Measurements from ENCODE around the gene HPCAL1.
A peak's percentile ranks its signal among the peaks of the same experiment; 100 is the strongest.

HPCAL1 gene

DNA sequence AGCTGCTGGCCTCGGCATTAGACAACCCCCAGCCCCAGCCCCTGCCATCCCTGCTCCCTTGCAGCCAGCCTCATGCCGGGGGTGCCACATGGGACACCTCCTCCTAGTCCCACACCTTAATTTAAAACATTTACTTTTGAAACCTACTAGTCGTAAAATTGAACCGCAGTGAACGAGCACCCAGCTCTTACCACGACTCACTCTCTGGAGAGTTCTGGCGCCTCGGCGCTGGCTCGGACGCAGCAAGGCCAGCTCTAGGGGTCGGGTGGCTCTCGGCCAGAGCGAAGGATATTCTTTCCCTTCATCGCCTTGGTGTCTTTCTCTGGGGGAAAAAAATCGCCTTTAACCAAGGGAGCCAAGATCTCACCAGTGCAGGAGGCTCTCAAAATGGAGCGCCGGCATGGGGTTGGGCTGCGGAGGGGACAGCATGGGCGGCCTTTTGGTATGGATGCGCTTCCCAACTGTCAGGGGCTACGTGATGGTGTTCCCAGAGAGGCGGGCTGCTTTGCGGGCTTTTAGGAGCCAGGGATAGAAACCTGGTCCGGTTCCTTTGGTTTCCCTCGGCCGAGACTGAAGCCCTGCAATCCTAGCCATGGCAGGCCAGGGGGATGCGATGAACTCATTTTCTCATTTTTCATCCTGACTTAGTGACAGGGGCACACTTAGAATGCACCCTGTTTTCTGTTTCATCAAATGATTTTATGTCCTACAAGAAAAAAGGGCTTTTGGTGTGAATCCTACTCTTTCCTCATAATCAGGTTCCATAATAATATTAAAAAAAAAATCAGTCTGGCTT, 2.0 kb downstream of the HPCAL1 start:
- no peak for DNase-seq

DNA sequence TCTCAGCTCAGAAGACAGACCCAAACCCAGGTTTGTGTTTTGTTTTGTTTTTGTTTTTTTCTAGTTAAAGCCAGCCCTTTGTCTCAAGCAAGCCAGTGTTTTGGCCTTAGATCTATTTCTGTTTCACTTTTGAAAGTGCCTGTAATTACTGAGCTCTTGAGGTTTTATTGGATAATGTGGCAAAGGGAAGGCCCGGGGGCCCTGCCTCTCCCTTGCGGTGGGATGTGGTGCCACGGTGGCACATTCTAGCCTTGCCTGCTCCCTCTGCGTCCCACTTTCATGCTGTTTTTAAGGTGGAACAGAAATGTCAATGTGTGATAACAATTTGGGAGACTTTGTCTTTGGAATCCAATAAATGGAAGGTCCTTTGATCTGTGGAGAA, 2.5 kb downstream of the HPCAL1 start:
- no peak for DNase-seq

DNA sequence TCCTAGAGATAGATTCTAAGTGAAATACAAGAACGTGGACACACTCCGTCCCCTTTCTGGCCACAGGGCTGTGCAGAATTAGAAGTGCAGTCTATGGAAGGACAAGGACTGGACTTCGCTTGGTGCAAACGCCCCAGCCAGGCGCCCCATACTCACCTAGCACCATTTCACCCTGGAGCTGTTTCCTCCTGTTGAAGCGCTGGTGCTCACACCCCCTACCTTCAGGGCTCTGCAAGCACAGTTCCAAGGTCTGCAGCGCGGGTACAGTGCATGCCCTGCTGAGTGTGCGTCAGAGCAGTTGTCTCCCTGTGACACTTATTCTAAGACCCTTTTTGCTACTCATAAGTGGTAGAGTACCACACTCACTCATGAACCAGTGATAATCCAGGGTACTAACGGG, 3.0 kb downstream of the HPCAL1 start:
- DNase-seq, result no peak

DNA sequence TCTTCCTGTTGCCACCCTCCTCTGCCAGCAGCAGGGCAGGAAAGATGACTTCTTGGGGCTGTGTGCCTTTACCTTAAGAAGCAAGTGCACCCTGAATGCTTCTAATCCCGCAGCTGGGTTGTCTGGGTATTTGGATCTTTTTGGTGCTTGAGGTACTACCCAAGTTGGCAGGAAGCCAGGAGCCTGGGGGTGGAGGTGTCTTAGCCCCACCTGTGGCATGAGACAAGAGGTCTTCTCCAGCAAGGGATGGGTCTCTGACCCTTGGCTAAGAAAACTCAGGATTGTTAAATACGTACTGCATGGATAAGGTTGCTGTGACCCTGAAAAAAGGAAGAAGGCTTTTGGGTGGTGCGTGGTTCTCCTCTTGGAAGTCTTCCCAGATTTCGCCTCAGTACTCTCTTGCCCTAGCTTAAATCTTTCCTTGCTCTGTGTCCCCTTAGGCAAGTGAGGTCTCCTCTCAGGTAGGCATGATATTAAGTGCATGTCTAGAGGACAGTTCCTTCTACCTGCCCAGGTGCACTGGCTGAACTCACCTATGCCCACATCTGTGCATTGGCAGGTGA, 4.3 kb downstream of the HPCAL1 start:
- no peak for DNase-seq

DNA sequence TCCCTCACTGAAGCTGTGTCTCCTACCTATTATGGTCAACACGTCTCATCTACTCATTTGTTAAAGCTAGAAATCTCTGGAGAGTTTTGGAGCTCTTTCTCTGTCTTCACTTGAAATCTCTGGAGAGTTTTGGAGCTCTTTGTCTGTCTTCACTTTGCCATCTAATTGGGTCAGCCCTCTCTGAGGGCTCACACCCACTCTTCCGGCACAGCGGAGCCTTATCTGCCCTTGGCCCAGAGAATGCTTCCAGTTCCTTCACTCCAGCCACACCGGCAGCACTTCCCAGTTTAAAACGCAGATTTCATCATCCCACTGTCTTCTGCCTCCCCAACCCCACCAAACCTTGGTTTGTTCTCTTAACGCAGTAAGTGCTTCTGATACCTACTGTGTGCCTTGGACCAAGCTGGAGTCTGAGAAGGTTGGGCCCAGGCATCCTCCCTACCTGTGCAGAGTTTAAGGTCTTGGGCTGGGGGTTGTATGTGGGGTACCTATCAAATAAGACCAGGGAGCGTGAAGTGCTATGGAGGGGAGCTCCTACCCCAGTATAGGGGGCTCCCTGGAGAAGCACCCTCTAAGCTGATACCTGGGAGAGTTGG, 5.0 kb downstream of the HPCAL1 start:
- no peak for DNase-seq

DNA sequence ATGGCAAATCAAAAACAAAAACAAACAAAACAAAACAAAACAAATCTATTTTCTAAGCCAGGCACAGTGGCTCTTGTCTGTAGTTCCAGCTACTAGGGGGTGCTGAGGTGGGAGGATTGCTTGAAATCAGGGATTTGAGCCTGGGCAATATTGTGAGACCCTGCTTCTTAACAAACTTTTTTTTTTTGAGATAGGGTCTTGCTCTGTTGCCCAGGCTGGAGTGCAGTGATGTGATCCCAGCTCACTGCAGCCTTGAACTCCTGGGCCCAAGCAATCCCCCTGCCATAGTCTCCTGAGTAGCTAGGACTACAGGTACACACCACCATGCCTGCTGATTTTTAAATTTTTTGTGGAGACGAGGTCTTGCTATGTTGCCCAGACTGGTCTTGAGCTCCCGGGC, 6.2 kb downstream of the HPCAL1 start:
- no peak for DNase-seq

DNA sequence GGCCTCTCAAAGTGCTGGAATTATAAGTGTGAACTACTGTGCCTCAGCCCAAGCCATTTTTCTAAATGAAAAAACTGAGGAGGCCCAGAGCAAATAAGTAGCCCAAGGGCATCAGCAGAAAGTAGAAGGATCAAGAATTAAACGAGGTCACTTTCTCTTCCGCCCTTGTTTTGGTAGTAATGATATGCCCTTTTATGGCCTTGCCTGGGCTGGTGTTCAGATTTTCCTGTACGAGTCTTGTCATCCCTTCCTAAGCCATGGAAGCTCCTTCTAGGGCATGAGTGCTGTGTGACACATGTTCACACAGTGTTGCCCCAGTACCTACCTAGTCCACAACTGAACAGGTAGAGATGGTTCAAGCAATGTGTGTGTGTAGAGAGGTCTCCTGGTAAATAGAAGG, 6.6 kb downstream of the HPCAL1 start:
- no peak for DNase-seq

DNA sequence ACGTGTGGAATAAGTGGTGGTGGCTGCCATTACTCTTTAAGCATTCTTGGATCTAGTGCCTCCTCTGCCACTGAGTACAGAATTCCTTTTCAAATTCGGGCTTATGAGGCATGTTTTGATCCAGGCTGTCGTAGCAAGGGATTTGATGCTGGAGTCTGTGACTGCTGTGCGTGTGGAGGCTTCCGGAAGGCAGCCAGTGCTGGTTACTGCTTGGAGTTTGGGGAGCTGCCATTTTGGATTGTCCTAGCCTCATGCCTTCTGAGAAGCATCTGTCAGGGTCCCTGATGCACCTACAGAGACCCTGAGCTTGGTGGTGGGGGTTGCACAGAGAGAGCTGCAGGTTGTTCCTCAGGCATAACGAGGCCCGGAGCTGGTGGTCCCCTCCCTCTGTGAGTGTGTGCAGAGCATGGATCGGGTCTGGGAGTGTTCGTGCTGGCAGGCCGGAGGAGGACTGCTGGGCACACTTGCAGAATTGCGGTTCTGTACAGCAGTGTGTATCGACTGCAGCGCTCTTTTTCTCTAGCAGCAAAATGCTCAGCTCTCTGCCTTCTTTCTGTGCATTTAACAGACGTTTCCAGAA, 7.7 kb downstream of the HPCAL1 start:
- no peak for DNase-seq

DNA sequence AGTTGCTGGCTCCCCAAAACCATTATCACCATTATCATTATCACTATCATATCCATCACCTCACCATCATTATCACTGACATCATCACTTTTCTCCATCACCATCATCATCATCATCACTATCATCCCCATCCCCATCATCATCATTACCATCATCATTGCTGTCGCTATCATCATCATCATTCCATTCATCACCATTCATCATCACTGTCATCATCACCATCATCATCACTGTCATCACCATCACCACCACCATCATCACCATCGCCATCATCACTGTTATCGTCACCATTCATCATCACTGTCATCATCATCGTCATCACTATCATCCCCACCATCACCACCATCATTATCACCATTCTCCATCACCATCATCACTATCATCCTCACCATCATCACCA, 9.0 kb downstream of the HPCAL1 start:
- DNase-seq, result no peak

DNA sequence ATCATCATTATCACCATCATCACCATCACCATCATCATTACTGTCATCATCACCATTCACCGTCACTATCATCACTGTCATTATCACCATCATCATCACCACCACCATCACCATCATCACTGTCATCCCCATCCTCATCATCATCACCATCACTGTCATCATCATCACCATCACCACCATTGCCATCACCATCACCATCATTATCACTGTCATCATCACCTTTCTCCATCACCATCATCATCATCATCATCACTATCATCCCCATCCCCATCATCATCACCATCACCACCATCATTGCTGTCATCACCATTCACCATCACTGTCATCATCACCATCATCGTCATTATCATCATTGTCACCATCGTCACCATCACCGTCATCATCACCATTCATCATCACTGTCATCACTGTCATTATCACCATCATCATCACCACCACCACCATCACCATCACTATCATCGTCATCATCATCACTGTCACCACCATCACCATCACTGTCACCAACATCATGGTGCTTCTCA, 9.8 kb downstream of the HPCAL1 start:
- no peak for DNase-seq

DNA sequence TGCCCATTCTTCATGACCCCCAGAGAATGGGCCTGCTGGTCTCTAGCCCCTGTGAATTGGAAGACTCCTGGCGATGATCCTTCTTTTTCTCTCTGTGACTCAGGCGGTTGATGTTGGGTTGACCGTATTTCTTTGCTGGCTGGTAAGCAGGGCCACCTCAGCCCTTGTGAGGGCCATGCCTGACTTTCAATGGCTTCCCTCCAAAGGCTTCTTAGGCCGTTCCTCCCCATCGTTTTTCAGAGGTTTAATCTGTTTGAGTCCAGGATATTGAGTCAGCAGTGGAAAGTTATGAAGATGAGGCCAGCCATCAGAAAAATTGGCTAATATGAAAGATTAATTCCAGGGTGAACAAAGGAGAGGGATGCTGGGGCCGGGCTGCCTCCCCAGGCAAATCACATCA, 13.6 kb downstream of the HPCAL1 start:
- DNase-seq, result no peak

DNA sequence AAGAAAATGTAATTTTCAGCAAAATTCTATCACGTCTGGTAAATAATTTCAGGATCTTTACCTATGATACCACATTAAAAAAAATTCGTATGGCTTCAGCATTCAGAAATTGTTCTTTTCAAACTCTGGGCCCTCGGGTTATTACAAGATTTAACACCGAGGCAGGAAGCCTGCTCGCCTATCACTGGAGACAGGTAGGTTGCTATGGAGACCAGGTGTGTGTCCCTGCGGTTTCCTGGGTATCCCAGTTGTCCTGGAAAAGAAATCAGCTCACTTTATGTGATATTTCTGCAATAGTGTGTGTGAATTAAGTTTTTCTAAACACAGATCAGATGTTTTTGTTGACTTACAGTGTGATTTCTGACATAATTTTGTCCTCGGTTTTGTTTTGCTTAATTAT, 14.2 kb downstream of the HPCAL1 start:
- no peak for DNase-seq

DNA sequence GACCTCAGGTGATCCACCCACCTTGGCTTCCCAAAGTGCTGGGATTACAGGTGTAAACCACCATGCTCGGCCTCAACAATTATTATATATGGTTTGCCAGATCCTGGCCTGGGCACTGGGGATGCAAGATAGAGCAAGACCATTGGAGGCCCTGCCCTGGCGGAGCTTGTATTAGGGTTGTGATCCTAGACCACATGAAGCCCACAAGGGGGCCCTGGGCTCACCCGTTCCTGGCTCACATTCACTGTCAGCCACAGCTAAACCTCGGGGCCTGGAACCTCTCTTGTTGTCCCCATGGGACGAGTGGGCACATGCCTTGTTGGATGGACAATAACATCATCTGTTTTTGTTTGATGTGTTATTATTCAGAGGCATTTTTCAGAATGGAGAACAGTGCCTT, 14.9 kb downstream of the HPCAL1 start:
- no peak for DNase-seq

DNA sequence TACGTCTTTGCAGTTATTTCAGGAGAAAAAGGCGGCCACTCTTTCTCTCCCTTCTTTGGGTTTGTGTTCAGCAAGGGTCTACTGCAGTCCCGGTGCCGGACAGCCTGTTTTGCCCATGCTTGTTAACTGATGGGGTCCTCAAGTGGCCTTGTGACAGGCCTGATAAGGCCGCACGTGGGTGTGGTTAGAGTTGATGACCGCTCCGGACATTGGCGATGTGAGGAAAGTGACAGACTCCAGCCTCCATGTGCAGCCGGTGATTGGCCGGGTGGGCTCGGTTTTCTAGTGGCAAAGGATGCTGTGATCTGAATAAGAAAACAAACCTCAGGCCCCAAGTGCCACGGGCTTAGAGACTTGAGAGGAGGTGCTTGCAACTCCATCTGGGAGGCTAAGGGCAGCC, 15.6 kb downstream of the HPCAL1 start:
- no peak for DNase-seq

DNA sequence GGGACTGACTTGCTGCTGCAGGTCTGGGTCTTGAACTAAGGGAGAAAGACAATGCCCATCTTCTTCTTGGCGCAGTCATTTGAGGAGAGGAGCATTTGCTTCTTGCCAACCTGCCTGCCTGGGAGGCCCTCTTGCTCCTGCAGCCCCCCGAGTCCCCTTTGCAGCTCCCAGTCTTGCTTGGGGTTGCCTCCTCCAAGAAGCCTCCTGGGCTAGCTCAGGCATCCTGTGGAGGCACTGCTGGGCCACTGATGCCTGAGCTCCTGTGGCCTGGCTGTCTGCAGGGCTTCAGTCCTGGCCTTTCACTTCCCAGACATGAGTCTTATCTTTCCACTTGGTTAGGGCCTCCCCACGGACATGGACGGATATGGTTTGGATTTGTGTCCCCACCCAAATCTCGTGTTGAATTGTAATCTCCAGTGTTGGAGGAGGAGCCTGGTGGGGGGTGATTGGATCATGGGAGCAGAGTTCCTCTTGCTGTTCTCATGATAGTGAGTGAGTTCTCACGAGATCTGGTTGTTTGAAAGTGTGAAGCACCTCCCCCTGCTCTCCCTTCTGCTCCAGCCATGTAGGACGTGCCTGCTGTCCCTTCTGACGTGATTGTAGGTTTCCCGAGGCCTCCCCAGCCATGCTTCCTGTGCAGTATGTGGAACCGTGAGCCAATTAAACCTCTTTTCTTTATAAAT, 17.3 kb downstream of the HPCAL1 start:
- DNase-seq, result no peak

DNA sequence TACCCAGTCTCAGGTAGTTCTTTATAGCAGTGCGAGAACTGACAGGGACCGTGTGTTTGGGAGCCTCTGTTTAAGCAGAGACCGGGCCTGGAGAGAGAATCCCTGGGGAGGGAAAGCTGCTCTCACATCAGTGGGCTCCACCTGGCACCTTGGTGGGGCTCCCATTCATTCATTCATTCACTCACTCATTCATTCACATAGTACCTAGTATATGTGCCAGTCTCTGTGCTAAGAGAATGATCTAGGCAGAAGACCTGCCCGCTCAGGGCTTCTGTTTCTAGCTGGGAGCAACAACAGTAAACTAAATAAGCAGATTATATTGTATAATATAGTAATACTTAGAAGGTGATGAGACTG, 17.8 kb downstream of the HPCAL1 start:
- no peak for DNase-seq

DNA sequence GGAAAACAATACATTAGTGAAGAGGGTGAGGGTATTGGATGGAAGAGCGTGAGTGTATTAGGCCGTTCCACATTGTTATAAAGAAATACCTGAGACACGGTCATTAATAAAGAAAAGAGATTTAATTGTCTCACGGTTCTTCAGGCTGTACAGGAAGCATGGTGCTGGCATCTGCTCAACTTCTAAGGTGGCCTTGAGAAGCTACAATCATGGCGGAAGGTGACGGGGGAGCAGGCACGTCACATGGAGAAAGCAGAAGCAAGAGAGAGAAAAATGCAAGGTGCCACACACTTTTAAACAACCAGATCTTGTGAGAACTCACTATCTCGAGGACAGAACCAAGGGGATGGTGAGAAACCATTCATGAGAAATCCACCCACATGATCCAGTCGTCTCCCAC, 18.2 kb downstream of the HPCAL1 start:
- no peak for DNase-seq

DNA sequence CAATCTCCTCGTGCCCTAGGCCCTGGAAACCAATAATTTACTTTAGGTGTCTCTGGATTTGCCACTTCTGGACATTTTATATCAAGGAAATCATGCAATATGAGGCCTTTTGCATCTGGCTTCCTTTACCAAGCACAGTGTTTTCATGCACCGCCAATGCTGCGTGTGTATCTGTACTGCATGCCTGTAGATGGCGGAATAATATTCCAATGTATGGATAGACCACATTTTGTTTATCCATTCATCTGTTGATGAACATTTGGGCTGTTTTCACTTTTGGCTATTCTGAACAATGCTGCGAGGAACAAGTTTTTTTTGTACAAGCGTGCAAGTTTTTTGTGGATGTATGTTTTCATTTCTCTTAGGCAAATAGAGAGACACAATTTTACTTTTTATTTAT, 18.9 kb downstream of the HPCAL1 start:
- no peak for DNase-seq

DNA sequence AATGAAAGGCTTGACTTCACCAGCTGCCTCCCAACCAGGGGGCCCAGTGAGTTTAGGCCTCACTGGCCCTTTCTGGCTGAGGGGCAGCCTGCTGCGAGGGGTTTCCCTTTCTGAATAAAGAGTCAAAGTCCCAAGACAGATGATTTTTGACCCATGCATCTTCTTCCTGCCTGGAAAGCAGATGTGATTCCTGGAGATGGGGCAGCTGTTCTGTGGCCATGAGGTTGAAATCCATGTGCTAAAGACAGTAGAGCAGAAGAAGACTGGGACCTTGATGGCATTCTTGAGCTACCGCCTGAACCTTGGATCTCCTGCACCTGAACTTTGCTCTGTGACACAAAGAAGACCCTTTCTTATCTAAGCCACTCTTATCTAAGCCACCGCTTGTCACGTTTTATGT, 19.8 kb downstream of the HPCAL1 start:
- no peak for DNase-seq

DNA sequence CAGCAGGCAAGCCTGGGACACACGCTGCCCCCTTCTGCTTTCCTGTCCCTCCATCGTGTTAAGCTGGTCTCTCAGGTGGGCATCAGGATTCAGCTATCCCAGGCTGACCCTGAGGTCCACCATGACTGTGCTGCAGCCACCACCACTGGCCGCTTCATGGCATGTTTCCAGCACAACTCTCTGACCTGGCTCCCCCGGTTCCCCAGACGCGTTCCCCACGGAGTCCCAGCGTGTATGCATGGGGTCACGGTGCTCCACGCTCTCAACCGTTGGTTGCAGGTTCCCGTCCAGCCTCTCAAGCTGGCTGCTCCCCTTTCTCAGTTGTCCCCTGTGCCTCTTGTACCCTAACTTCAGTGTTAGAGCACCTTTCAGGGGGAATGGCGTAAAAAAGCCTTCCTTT, 20.3 kb downstream of the HPCAL1 start:
- no peak for DNase-seq

DNA sequence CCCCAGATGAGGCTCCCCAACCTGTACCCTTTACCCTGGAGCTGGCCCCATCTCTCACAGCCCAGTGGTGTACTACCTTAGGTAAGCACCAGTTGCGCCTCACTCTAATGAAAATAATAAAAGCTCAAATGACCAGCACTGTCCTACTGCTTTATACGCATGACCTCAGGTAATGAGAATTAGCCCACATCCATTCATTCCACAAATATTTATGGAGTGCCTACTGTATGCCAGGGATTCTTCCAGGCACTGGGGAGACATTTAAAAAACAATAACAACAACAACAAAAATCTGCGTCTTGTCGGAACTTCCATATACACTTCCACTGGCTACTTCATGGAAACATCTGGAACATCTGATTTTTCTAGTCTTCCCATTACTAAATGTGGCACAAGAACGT, 20.8 kb downstream of the HPCAL1 start:
- DNase-seq, result no peak

DNA sequence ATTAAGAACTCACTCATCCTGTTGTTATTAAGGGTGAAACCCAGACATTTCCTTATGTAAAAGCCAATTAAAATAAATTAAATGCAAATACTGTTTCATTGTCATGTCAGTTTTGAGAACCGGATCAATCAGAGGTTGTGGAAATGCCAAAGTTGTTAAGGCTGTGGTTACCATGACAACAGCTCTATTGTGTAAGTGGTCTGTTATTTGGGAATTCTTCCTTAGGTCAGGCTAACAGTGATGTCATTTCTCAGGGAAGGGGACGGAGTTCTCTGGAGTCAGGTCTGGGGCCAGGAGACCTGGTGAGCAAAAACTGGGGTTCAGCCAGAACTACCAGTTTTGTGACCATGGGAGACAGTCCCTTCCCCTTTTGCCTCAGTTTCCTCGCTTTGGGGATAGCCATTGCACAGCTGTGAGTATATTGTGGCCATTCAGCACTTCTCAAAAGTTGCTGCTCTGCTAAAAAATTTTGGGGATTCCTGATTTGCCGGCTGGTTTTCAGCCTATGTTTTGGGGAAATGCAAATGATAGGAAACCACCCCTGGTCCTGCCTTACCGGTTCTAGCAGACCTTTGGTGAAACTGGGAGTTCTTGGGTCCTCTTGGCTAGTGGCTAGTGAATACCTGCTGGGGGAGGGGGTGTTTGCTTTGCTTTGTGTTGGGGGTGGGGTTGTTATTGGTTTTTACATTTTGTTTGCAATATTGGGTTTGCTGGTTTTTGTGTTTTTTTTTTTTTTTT, 21.6 kb downstream of the HPCAL1 start:
- DNase-seq, result peak; percentile 8 to 26

Data from NCI-H446 (cell line).